Fibroblast of skin of right quadriceps (primary cell): ENCODE data around the gene ZC3H13.

Experiments
- DNase-seq: peaks from one replicate; pipeline ENCODE4 v3.0.0-alpha.2; 2013

Gene ZC3H13

GRCh38 chr13:45932676-45933075 lies 119.9 kb downstream of the ZC3H13 start:
- DNase-seq = no peak

GRCh38 chr13:45932172-45932571 lies 120.4 kb downstream of the ZC3H13 start:
- no peak for DNase-seq

GRCh38 chr13:45931211-45931610 lies 121.3 kb downstream of the ZC3H13 start:
- no peak for DNase-seq

GRCh38 chr13:45930177-45930576 lies 122.4 kb downstream of the ZC3H13 start:
- no peak for DNase-seq

- no peak for DNase-seq
These were observed 123.7 kb downstream of the ZC3H13 start for GRCh38 chr13:45928843-45929242.

DNA sequence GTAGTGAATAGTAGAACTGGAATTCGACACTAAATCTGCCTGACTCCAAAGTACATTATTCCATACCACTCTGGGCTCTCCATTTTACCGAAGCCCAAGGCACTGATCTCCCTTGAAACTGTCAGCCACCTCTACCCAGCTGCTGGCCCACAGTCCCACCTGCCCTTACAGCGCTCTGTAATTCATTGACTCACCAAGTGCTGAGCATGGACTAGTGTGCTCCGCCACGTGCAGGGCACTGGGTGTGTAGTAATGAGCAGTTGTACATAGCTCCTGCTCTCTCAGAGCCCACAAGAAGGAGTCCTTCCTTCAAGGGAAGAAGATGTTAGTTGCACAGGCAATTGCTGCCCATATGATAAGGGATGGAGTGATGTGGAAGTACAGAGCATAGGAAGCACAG lies 124.4 kb downstream of the ZC3H13 start:
- DNase-seq = no peak

- DNase-seq = no peak
These were observed 125.8 kb downstream of the ZC3H13 start for GRCh38 chr13:45926741-45927140.

GRCh38 chr13:45925151-45925550 lies 127.4 kb downstream of the ZC3H13 start:
- DNase-seq = no peak

GRCh38 chr13:45921162-45921736 lies 131.3 kb downstream of the ZC3H13 start:
- DNase-seq = no peak

GRCh38 chr13:45918597-45918996 lies 133.9 kb downstream of the ZC3H13 start:
- no peak for DNase-seq

- DNase-seq = no peak
These were observed 135.5 kb downstream of the ZC3H13 start for GRCh38 chr13:45917019-45917418.

DNA sequence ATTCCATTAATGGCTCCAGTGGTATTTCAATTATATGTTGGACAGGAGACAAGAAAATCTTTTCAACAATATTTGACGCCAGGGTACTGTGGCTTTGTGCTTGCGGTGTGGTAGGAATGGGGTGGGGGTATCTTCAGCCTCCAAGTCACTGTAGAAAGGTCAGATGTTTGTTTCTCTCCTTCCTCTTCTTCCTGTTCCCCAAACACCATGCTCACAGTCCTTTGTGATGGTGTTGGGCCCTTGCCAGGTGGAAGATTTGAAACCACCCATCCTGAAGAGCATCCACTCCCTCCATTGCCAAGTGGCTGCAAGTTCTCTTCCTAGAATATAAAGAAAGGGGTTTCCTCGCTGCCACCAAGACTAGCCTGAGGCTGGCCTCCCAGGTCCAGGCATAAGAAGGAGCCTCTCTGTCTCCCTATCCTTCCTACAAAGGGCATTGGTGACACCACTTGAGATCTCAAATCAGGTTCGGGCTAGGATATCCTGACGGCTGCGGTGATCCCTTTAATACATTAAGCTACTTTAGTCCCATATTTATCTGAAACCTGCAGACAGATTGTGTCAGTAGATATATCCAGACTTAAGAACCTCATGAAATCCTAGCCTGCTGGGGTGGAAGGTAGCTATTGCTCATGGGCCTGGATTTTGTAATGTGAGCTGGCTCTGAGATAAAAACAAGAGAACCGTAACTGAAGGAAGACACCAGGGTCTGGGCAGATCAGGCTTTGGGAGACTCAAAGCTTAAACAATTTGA lies 136.7 kb downstream of the ZC3H13 start:
- DNase-seq = no peak

DNA sequence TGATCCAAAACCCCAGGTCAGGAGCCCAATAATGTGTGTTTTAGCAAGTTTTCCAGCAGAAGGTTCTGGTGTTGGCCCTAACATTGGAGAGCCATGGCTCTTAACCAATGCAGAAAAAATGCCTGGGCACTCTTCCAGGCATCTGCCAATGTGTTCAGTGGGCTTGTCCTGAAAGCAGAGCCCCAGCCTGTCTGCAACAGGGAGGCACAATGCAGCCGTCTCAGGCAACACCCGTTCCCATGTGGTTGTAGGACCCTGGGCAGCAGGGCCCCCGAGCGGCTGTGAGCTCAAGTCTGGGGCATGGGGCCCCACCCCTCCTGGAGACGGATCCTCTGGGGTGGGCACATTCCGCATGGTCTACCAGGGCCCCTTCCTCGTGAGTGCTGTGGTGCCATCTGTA lies 142.9 kb downstream of the ZC3H13 start:
- DNase-seq = no peak

- no peak for DNase-seq
These were observed 143.5 kb downstream of the ZC3H13 start for GRCh38 chr13:45909089-45909488.

- DNase-seq = no peak
These were observed 145.0 kb downstream of the ZC3H13 start for GRCh38 chr13:45907503-45907902.
